Thyroid gland (tissue), 4 donors: ENCODE measurements around the gene MSLN.

Experiments used
- POLR2A ChIP-seq, 2 donors: fragments of 450-650 bp; IDR thresholded peaks; one replicate each; pipeline ENCODE4 v1.6.1; 2017; ENCODE audit warnings: antibody characterized with exemption in 2 of 2, mild to moderate bottlenecking in 2 of 2, moderate library complexity in 1 of 2
- TF ChIP-seq, protein P1 (sequence below), 6 experiments: fragments of 200-600 bp in 3 of 6; fragments of 450-650 bp in 3 of 6; sonication (generic) in 3 of 6; IDR thresholded peaks; one replicate each; pipeline ENCODE4 v1.5.1; 2016 to 2019; ENCODE audit warnings: antibody characterized with exemption in 6 of 6, mild to moderate bottlenecking in 2 of 6, inconsistent platforms in 1 of 6, moderate library complexity in 1 of 6

DNA sequence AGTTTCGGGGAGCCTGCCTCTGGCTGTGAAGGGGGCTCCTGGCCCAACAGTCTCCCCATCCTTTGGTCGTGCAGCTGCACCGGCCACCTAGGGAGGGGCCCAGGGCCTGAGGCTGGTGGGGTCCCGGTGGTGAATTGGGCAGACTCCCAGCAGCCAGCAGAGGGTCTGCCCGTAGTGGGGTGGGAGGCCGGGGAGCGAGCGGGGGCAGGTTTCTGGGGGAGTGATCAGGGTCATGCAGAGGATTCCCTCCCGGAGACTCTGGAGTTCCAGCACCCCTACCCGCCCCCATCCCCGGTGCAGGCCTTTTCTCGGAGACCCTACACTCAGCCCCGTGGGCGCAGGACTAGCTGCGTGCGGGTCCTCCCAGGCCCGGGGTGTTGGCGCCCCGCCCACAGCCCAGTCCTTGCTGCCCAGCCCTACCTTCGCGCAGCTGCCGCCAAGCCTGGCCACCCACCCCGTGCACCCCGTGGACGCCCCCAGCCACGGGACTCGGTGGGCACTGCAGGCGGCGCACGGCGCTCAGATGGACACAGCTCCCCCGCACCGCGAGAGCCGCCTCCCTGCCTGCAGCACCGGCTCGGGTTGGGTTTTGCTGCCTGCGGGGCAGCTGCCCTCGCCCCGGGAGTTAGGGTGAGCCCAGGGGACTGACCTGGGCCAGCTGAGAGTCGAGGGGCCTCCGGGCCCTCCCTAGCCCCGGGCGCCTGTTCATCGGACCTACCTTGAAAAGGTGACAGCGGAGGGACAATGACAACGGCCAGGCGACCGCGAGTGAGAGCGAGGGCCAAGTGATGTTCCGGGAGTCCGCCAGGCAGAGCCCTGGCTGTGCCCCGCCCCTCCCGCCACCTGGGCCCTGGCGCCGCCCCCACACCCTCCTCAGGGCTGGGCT lies 39.7 kb downstream of the MSLN start, which contains the start of gene GNG13:
- TF ChIP-seq, protein P1, sequence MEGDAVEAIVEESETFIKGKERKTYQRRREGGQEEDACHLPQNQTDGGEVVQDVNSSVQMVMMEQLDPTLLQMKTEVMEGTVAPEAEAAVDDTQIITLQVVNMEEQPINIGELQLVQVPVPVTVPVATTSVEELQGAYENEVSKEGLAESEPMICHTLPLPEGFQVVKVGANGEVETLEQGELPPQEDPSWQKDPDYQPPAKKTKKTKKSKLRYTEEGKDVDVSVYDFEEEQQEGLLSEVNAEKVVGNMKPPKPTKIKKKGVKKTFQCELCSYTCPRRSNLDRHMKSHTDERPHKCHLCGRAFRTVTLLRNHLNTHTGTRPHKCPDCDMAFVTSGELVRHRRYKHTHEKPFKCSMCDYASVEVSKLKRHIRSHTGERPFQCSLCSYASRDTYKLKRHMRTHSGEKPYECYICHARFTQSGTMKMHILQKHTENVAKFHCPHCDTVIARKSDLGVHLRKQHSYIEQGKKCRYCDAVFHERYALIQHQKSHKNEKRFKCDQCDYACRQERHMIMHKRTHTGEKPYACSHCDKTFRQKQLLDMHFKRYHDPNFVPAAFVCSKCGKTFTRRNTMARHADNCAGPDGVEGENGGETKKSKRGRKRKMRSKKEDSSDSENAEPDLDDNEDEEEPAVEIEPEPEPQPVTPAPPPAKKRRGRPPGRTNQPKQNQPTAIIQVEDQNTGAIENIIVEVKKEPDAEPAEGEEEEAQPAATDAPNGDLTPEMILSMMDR (IDR thresholded peaks at IDR 0.05): no peak
- TF ChIP-seq POLR2A (IDR thresholded peaks at IDR 0.05): no peak
